Muscle layer of colon (tissue), 2 donors: ENCODE data around the gene SLC22A16.

Experiments used
- H3K27ac ChIP-seq: one replicate; pipeline ENCODE4 v1.7.0; 2013; ENCODE audit warnings: low read depth, mild to moderate bottlenecking, low read length, moderate library complexity
- H3K27me3 ChIP-seq, 2 donors: one replicate each; pipeline ENCODE4 v1.7.0; 2013; ENCODE audit warnings: low read length in 2 of 2, mild to moderate bottlenecking in 2 of 2; ENCODE audit not compliant: insufficient read depth in 2 of 2, control insufficient read depth in 1 of 2
- H3K36me3 ChIP-seq: one replicate; pipeline ENCODE4 v1.7.0; 2013; ENCODE audit warnings: mild to moderate bottlenecking, low read length; ENCODE audit not compliant: insufficient read depth
- H3K4me1 ChIP-seq: one replicate; pipeline ENCODE4 v1.7.0; 2013; ENCODE audit warnings: mild to moderate bottlenecking, low read length; ENCODE audit not compliant: insufficient read depth
- H3K4me3 ChIP-seq, 2 donors: one replicate each; pipeline ENCODE4 v1.7.0; 2013; ENCODE audit warnings: low read length in 2 of 2, low read depth in 1 of 2, mild to moderate bottlenecking in 1 of 2, moderate library complexity in 1 of 2
- H3K9ac ChIP-seq: one replicate; pipeline ENCODE4 v1.7.0; 2013; ENCODE audit warnings: low read length
- H3K9me3 ChIP-seq: one replicate; pipeline ENCODE4 v1.7.0; 2013; ENCODE audit warnings: mild to moderate bottlenecking, low read length
- donor health status: abdominal sarcoma.
- donor health status: Adenocarcinoma of cecum.

Gene SLC22A16

DNA sequence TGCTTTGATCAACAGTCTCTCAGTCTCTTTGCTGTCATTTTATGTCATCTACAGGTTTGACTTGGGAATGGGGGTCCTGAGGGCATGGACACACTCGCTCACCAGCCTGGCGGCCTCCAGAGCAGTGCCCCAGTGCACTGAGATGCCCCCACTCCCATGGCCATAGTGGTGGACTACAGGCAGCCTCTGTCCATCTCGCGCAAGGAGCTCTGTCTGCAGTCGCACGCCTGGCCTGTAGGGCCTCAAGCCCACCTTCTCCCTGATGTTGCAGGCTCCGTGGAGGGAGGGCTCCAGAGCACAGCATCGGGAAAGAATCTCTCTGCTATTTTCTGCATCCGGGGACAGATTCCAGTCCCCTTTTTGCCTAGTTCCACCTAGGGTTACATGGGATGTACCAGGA is 83.7 kb downstream of the SLC22A16 start:
- Histone ChIP-seq H3K4me3 (no peak overlapping the region), H3K27me3 (no peaks in the 10 kb centered on the region), H3K9me3 (no peaks in the 10 kb centered on the region), H3K36me3 (no peaks in the 10 kb centered on the region), H3K9ac (no peak overlapping the region), H3K27ac (no peak overlapping the region), H3K4me1 (peaks cover 8% of the 10 kb centered on the region)

DNA sequence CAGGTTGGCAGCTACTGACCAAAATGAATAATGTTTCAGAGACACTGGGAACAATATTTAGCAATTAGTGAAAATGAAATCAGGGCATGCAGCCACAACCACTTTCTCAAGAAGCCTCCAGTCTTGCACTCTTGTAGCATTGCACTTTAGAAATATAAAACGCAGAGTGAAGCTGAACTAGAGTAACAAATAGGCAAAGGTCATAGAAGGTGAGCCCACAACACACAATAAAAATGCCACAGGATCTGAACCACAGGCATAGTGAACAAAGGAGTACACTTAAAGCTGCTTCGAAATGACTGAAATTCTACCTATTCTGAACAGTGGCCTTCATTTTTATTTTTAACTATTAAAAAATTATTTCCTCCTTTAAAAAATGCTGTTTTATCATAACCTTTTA is 86.0 kb downstream of the SLC22A16 start:
- no peak overlapping the region for H3K9ac ChIP-seq
- H3K4me3 ChIP-seq, result no peak overlapping the region
- peaks cover 8% of the 10 kb centered on the region for H3K4me1 ChIP-seq
- H3K9me3 ChIP-seq, result no peaks in the 10 kb centered on the region
- no peaks in the 10 kb centered on the region for H3K36me3 ChIP-seq
- H3K27ac ChIP-seq, result no peak overlapping the region
- H3K27me3 ChIP-seq, result no peaks in the 10 kb centered on the region

DNA sequence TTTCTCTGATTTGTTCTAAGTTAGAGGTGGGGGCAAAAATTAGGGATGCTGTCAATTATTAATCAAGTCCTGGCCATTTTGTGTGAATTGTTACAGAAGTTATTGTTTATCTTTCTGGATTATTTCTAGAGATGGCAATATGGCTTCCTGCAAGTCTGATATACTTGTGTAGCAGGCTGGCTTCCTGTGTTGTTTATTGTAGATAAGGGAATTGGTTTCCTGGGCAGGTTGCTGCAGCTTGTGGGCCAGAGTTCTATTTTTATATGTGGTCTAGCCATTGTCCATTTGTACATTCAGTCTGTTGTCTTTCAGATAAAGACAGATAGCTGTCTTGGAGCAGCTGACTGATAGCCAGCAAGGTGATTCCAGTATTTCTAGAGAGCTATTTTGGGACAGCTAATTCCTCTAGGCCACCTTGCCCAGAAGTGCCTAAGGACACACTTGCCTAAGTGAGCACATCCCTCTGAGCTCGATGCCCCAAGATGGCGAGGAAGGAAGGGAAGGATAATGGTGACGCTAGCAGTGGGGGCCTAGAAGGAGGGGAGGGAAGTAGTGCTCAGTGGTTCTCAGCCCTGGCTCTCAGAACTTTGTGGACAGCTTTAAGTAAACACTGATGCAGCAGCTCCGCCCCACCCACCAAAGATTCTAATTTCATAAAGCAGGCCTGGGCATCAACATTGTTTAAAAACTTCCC is 86.6 kb downstream of the SLC22A16 start:
- Histone ChIP-seq H3K4me1 (peaks cover 8% of the 10 kb centered on the region), H3K36me3 (no peaks in the 10 kb centered on the region), H3K27me3 (no peaks in the 10 kb centered on the region), H3K9me3 (no peaks in the 10 kb centered on the region), H3K4me3 (no peak overlapping the region), H3K9ac (no peak overlapping the region), H3K27ac (no peak overlapping the region)

DNA sequence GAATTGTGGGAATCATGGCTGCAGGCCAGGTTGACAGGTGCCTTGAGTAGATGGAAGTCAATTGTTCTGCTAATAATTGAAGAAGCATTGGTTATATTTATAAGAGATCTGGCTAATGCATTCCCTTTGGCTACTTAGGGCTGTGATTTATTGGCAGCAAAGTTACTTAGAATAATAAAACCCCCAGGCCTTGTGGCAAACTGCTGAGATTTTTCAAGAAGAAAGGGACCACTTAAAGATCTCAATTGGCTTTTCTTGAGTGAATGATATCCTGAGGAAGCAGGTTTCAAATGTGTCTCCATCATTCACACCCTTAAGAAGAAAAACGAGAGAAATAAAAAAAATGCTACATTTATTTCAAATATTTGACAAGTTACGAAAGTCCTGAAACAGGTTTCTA is 88.4 kb downstream of the SLC22A16 start:
- peaks cover 8% of the 10 kb centered on the region for H3K4me1 ChIP-seq
- H3K27me3 ChIP-seq, result no peaks in the 10 kb centered on the region
- no peaks in the 10 kb centered on the region for H3K36me3 ChIP-seq
- no peak overlapping the region for H3K4me3 ChIP-seq
- no peak overlapping the region for H3K27ac ChIP-seq
- H3K9ac ChIP-seq, result no peak overlapping the region
- no peaks in the 10 kb centered on the region for H3K9me3 ChIP-seq

DNA sequence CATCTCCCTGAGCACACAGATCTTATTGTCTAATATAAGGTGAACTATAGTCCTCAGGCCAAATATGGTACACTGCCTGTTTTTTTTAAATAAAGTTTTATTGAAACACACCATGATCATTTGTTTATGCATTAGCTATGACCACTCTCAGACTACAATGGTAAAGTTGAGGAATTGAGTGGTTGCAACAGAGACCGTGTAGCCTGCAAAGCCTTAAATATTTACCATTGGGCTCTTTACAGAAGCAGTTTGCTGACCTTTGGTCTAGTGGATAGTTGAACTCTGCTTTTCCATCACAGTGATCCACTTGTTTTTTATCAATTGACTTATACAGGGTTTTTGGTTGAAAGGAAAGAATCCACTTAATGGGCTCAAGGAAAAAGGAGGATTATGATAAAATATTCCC is 91.0 kb downstream of the SLC22A16 start:
- H3K9me3 ChIP-seq, result no peaks in the 10 kb centered on the region
- peaks cover 7% of the 10 kb centered on the region for H3K4me1 ChIP-seq
- H3K27ac ChIP-seq, result no peak overlapping the region
- no peak overlapping the region for H3K4me3 ChIP-seq
- H3K9ac ChIP-seq, result no peak overlapping the region
- no peaks in the 10 kb centered on the region for H3K27me3 ChIP-seq
- no peaks in the 10 kb centered on the region for H3K36me3 ChIP-seq

DNA sequence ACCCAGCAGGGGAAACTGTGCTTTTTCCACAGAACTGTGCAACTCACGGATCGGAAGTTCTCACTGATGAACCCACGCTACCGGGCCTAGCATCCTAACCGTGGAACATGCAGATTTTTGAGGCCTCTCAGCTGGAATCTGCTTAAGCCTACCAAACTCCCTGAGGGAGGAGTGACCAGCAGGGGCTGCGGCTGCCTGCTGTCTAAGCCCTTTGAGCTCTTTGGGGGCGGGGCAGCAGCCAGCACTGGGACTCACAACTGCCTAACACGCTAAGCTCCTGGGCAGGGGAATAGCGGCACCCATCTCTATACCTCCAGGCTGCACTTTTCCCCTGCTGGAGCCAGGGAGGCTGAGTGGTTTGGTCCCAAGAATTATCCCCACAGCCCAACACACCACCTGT is 97.9 kb downstream of the SLC22A16 start:
- Histone ChIP-seq H3K4me3 (no peak overlapping the region), H3K9me3 (no peaks in the 10 kb centered on the region), H3K27ac (no peak overlapping the region), H3K36me3 (no peaks in the 10 kb centered on the region), H3K4me1 (no peaks in the 10 kb centered on the region), H3K27me3 (no peaks in the 10 kb centered on the region), H3K9ac (no peak overlapping the region)
